ENCODE measurements around the gene NCKAP5. TPM values are rescaled to one million over a fixed set of nuclear protein-coding genes. Genes with fewer than 3 reads are reported as not detected.

Gene NCKAP5
- total and polyA plus RNA-seq, 9 of the 15 experiments (the other 6 are each of a cell fraction or from before 2014, with no cell fraction given), result not detected

- TF ChIP-seq ZNF79 (CRISPR knock-in tag; IDR thresholded peaks at IDR 0.05; ENCODE audit: low read depth) (no peak), CBFA2T3 (IDR thresholded peaks at IDR 0.05) (no peak), MEF2D (tag; conservative IDR thresholded peaks at IDR 0.05; ENCODE audit: low read depth) (no peak), JUN (IDR thresholded peaks at IDR 0.05; ENCODE audit: borderline replicate concordance, low read depth, low read length) (no peak), JUN (CRISPR knock-in tag; IDR thresholded peaks at IDR 0.05; ENCODE audit: borderline replicate concordance) (no peak), ZC3H11A (IDR thresholded peaks at IDR 0.05; ENCODE audit: low read depth, low read length) (no peak)
- TF ChIP-seq, protein P1, sequence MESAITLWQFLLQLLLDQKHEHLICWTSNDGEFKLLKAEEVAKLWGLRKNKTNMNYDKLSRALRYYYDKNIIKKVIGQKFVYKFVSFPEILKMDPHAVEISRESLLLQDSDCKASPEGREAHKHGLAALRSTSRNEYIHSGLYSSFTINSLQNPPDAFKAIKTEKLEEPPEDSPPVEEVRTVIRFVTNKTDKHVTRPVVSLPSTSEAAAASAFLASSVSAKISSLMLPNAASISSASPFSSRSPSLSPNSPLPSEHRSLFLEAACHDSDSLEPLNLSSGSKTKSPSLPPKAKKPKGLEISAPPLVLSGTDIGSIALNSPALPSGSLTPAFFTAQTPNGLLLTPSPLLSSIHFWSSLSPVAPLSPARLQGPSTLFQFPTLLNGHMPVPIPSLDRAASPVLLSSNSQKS (CRISPR knock-in tag; IDR thresholded peaks at IDR 0.05), result no peak
Measured at GRCh38 chr2:133265432-133265949, 302.8 kb downstream of the NCKAP5 start (continued).

GRCh38 chr2:133264989-133265401 lies 303.3 kb downstream of the NCKAP5 start:
- CTCF ChIA-PET (ENCODE audit: low intra/inter-chr PET ratio), result no interaction called here
- BruUV-seq (replicated peaks), result no TSS peak
- in situ Hi-C loops (cut with MboI), result no loop called here
- H3K4me3 ChIP-seq, result no peak overlapping the region
- DNase-seq (ENCODE audit: extremely low read depth in 1 of 4, low spot score in 3 of 4) (no peak), FAIRE-seq (no peak), ATAC-seq (no peak)
- no peaks in the 10 kb centered on the region for H3K9me1 ChIP-seq (ENCODE audit: control insufficient read depth, insufficient read depth, low read length)
- 0% methylated on average over 7 of the region's 7 CpGs for WGBS (ENCODE audit: insufficient coverage, low coverage, missing lambda C conversion rate)
- H4K20me1 ChIP-seq (replicated peaks; ENCODE audit: control insufficient read depth, insufficient read depth, low read length), result no peaks in the 10 kb centered on the region
- H3K4me1 ChIP-seq (replicated peaks in 1 of 2; ENCODE audit: control insufficient read depth in 2 of 2, insufficient read depth in 2 of 2, low read length in 2 of 2), result no peaks in the 10 kb centered on the region
- no peaks in the 10 kb centered on the region for H3K27me3 ChIP-seq (ENCODE audit: control insufficient read depth in 2 of 2, insufficient read depth in 2 of 2, low read length in 2 of 2)
- no peak overlapping the region for H3K9ac ChIP-seq (ENCODE audit: insufficient read depth in 1 of 2, low read depth in 2 of 2, low read length in 2 of 2)
- no peaks in the 10 kb centered on the region for H3K36me3 ChIP-seq (ENCODE audit: control insufficient read depth, insufficient read depth, low read length)
- POLR2A ChIA-PET, result no interaction called here
- H3K79me2 ChIP-seq (ENCODE audit: control insufficient read depth, insufficient read depth, low read length), result no peaks in the 10 kb centered on the region
- intact Hi-C loops (cut with micrococcal nuclease), result no loop called here
- no peaks in the 10 kb centered on the region for H3K9me3 ChIP-seq (replicated peaks; ENCODE audit: control insufficient read depth, insufficient read depth, low read depth, low read length)
- no peak overlapping the region for H2AFZ ChIP-seq (ENCODE audit: low read depth, low read length)
- no peak overlapping the region for H3K27ac ChIP-seq (ENCODE audit: extremely low read depth, low read depth, low read length)
- no peak overlapping the region for H3K4me2 ChIP-seq (ENCODE audit: insufficient read depth, low read length)
- TF ChIP-seq TGIF2 (CRISPR knock-in tag; IDR thresholded peaks at IDR 0.05), result no peak
- no peak for TF ChIP-seq SMARCC2 (IDR thresholded peaks at IDR 0.05; ENCODE audit: low read depth)
- no peak for TF ChIP-seq ZNF444 (CRISPR knock-in tag; IDR thresholded peaks at IDR 0.05)
- no peak for TF ChIP-seq ZFP1 (CRISPR knock-in tag; IDR thresholded peaks at IDR 0.05)
- no peak for TF ChIP-seq ATF7 (IDR thresholded peaks at IDR 0.05)
- TF ChIP-seq FOXA3 (CRISPR knock-in tag; conservative IDR thresholded peaks at IDR 0.05 in 1 of 2, IDR thresholded peaks at IDR 0.05 in 1 of 2), result no peak
- no peak for TF ChIP-seq PCBP2 (IDR thresholded peaks at IDR 0.05; ENCODE audit: low read depth, low read length, poor library complexity, severe bottlenecking)
- TF ChIP-seq ZNF354B (CRISPR knock-in tag; IDR thresholded peaks at IDR 0.05), result no peak
- no peak for TF ChIP-seq ATF4 (CRISPR knock-in tag; IDR thresholded peaks at IDR 0.05)
- TF ChIP-seq ADNP (tag; IDR thresholded peaks at IDR 0.05), result no peak
- no peak for TF ChIP-seq CBX3 (IDR thresholded peaks at IDR 0.05; ENCODE audit: borderline replicate concordance in 1 of 2, low read length in 2 of 2)
- TF ChIP-seq FOXJ3 (CRISPR knock-in tag; IDR thresholded peaks at IDR 0.05), result no peak
- TF ChIP-seq CCNT2 (IDR thresholded peaks at IDR 0.05; ENCODE audit: borderline replicate concordance, extremely low read depth, insufficient read length, low read depth, low read length), result no peak
- no peak for TF ChIP-seq ZNF224 (CRISPR knock-in tag; IDR thresholded peaks at IDR 0.05)
- no peak for TF ChIP-seq RBM17 (IDR thresholded peaks at IDR 0.05; ENCODE audit: borderline replicate concordance, low read depth, low read length)

All from K562 (cell line).